HepG2 (cell line): Measurements from ENCODE around the gene OR1F1. TPM values are rescaled to one million over a fixed set of nuclear protein-coding genes. Genes with fewer than 3 reads are reported as not detected.

ENCODE experiments used
- CCDC6 ChIP-seq: sonication (generic); formaldehyde crosslinking; IDR thresholded peaks from 2 replicates; pipeline ENCODE4 v1.8.1; 2022; ENCODE audit warnings: mild to moderate bottlenecking, missing genetic modification reagents, moderate library complexity
- ETV5 ChIP-seq: IDR thresholded peaks from 2 replicates; pipeline ENCODE4 v1.6.1; 2018; ENCODE audit warnings: missing biosample characterization, missing genetic modification reagents, inconsistent platforms, borderline replicate concordance
- RNF2 ChIP-seq: fragments of 450-650 bp; conservative IDR thresholded peaks from 2 replicates; pipeline ENCODE4 v1.6.1; 2016; ENCODE audit warnings: low read depth
- TARDBP ChIP-seq: sonication (generic); formaldehyde crosslinking; IDR thresholded peaks from 2 replicates; pipeline ENCODE4 v1.8.0; 2022; ENCODE audit warnings: mild to moderate bottlenecking, missing genetic modification reagents
- TOPORS ChIP-seq: sonication (generic); formaldehyde crosslinking; IDR thresholded peaks from 2 replicates; pipeline ENCODE4 v1.8.0; 2023; ENCODE audit warnings: mild to moderate bottlenecking, missing genetic modification reagents
- ZNF589 ChIP-seq: sonication (generic); formaldehyde crosslinking; conservative IDR thresholded peaks from 2 replicates; pipeline ENCODE4 v1.8.0; 2022; ENCODE audit warnings: mild to moderate bottlenecking, moderate library complexity, missing genetic modification reagents
- ZNF713 ChIP-seq: sonication (generic); formaldehyde crosslinking; IDR thresholded peaks from 2 replicates; pipeline ENCODE4 v1.4.0; 2020; ENCODE audit warnings: mild to moderate bottlenecking, missing genetic modification reagents
- polyA plus RNA-seq, 8 experiments: library from polyadenylated mRNA; depleted of rRNA in 3 of 8; stranded (reverse) in 7 of 8; unstranded in 1 of 8; fragments of >200 nt; fragmentation: Illumina TruSeq in 4 of 8; extraction: Trizol in 4 of 8; gene quantifications; 2 replicates each; pipeline versions ENCODE4 v1.2.1 to v1.2.3, GENCODE V29; 2011 to 2016; ENCODE audit warnings: low read depth in 4 of 8, missing spikeins in 1 of 8, mixed read lengths in 1 of 8; ENCODE audit not compliant: insufficient read depth in 1 of 8
- total RNA-seq, 5 experiments: library from RNA; depleted of rRNA; stranded (reverse); fragments of >200 nt; fragmentation: Illumina TruSeq; extraction: Trizol; gene quantifications; 2 replicates each; pipeline ENCODE4 v1.2.3, GENCODE V29; 2016; ENCODE audit warnings: low read depth in 1 of 5
- TF ChIP-seq, protein P1 (sequence below): sonication (generic); formaldehyde crosslinking; IDR thresholded peaks from 2 replicates; pipeline ENCODE4 v1.4.0; 2020; ENCODE audit warnings: missing genetic modification reagents
- TF ChIP-seq, protein P2 (sequence below): sonication (generic); formaldehyde crosslinking; IDR thresholded peaks from 2 replicates; pipeline ENCODE4 v1.4.0; 2020; ENCODE audit warnings: missing genetic modification reagents, borderline replicate concordance
- TF ChIP-seq, protein P3 (sequence below): sonication (generic); formaldehyde crosslinking; IDR thresholded peaks from 2 replicates; pipeline ENCODE4 v1.4.0; 2020; ENCODE audit warnings: missing genetic modification reagents, mild to moderate bottlenecking, borderline replicate concordance
- TF ChIP-seq, protein P4 (sequence below), 2 experiments: fragments of 450-650 bp in 1 of 2; sonication (generic) in 1 of 2; formaldehyde crosslinking in 1 of 2; IDR thresholded peaks; 2 replicates each; pipeline versions ENCODE4 v1.6.1 to v1.8.0; 2016 to 2022; ENCODE audit warnings: antibody characterized with exemption in 1 of 2, mild to moderate bottlenecking in 1 of 2, missing genetic modification reagents in 1 of 2

OR1F1 gene
- total and polyA plus RNA-seq, 2 of the 13 experiments (the other 11 are each of a cell fraction or from before 2014, with no cell fraction given) = 0.90 TPM; not detected in 1

DNA sequence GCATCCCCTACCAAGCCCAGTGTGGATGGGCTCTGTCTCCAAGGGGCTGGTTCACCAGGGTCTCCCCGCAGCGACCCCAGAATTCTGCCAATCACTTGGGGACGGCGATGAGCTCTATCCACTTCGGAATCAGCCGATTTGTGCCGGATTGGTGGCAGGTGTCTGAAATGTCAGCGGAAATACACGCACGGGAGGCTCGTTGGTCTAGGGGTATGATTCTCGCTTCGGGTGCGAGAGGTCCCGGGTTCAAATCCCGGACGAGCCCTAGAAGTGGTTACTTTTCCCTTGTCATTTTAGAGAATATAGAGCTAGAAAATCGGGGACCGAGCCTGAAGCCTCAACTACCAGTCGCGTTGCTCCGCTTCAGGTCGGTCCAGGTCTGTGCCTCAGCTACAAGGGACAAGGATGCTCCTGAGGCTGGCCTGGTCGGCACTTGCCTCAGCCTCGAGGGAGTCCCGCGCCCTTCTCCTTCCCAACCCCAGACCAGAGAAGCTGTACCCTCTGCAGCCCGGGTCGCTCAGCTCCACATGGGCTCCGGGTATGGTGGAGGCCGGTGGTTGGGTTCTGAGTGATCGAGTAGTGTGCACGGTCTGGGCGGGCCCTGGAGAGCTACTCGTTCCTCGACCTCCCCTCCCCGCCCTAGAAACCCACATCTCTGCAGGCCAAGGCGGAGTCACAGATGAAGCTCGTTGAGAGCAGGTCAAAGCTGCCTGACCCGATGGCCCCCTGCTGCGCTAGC lies 16.0 kb upstream of the OR1F1 start (continued):
- no peak for TF ChIP-seq ZNF589 (CRISPR knock-in tag)
- TF ChIP-seq TARDBP = no peak
- TF ChIP-seq CCDC6 (CRISPR knock-in tag) = no peak
- TF ChIP-seq, protein P1, sequence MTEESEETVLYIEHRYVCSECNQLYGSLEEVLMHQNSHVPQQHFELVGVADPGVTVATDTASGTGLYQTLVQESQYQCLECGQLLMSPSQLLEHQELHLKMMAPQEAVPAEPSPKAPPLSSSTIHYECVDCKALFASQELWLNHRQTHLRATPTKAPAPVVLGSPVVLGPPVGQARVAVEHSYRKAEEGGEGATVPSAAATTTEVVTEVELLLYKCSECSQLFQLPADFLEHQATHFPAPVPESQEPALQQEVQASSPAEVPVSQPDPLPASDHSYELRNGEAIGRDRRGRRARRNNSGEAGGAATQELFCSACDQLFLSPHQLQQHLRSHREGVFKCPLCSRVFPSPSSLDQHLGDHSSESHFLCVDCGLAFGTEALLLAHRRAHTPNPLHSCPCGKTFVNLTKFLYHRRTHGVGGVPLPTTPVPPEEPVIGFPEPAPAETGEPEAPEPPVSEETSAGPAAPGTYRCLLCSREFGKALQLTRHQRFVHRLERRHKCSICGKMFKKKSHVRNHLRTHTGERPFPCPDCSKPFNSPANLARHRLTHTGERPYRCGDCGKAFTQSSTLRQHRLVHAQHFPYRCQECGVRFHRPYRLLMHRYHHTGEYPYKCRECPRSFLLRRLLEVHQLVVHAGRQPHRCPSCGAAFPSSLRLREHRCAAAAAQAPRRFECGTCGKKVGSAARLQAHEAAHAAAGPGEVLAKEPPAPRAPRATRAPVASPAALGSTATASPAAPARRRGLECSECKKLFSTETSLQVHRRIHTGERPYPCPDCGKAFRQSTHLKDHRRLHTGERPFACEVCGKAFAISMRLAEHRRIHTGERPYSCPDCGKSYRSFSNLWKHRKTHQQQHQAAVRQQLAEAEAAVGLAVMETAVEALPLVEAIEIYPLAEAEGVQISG (CRISPR knock-in tag) = 0 out of 2 replicates have a peak, but pooled peaks have one; percentile 35
- TF ChIP-seq TOPORS (CRISPR knock-in tag) = no peak
- TF ChIP-seq, protein P2, sequence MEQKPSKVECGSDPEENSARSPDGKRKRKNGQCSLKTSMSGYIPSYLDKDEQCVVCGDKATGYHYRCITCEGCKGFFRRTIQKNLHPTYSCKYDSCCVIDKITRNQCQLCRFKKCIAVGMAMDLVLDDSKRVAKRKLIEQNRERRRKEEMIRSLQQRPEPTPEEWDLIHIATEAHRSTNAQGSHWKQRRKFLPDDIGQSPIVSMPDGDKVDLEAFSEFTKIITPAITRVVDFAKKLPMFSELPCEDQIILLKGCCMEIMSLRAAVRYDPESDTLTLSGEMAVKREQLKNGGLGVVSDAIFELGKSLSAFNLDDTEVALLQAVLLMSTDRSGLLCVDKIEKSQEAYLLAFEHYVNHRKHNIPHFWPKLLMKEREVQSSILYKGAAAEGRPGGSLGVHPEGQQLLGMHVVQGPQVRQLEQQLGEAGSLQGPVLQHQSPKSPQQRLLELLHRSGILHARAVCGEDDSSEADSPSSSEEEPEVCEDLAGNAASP (CRISPR knock-in tag) = no peak
- TF ChIP-seq, protein P3, sequence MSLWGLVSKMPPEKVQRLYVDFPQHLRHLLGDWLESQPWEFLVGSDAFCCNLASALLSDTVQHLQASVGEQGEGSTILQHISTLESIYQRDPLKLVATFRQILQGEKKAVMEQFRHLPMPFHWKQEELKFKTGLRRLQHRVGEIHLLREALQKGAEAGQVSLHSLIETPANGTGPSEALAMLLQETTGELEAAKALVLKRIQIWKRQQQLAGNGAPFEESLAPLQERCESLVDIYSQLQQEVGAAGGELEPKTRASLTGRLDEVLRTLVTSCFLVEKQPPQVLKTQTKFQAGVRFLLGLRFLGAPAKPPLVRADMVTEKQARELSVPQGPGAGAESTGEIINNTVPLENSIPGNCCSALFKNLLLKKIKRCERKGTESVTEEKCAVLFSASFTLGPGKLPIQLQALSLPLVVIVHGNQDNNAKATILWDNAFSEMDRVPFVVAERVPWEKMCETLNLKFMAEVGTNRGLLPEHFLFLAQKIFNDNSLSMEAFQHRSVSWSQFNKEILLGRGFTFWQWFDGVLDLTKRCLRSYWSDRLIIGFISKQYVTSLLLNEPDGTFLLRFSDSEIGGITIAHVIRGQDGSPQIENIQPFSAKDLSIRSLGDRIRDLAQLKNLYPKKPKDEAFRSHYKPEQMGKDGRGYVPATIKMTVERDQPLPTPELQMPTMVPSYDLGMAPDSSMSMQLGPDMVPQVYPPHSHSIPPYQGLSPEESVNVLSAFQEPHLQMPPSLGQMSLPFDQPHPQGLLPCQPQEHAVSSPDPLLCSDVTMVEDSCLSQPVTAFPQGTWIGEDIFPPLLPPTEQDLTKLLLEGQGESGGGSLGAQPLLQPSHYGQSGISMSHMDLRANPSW = no peak
- 0 out of 2 replicates have a peak, but pooled peaks have one; percentile 31 for TF ChIP-seq RNF2
- peak; percentile 14; the same call in 1 of the 2 replicates for TF ChIP-seq ETV5
- no peak for TF ChIP-seq ZNF713 (CRISPR knock-in tag)
- TF ChIP-seq, protein P4, sequence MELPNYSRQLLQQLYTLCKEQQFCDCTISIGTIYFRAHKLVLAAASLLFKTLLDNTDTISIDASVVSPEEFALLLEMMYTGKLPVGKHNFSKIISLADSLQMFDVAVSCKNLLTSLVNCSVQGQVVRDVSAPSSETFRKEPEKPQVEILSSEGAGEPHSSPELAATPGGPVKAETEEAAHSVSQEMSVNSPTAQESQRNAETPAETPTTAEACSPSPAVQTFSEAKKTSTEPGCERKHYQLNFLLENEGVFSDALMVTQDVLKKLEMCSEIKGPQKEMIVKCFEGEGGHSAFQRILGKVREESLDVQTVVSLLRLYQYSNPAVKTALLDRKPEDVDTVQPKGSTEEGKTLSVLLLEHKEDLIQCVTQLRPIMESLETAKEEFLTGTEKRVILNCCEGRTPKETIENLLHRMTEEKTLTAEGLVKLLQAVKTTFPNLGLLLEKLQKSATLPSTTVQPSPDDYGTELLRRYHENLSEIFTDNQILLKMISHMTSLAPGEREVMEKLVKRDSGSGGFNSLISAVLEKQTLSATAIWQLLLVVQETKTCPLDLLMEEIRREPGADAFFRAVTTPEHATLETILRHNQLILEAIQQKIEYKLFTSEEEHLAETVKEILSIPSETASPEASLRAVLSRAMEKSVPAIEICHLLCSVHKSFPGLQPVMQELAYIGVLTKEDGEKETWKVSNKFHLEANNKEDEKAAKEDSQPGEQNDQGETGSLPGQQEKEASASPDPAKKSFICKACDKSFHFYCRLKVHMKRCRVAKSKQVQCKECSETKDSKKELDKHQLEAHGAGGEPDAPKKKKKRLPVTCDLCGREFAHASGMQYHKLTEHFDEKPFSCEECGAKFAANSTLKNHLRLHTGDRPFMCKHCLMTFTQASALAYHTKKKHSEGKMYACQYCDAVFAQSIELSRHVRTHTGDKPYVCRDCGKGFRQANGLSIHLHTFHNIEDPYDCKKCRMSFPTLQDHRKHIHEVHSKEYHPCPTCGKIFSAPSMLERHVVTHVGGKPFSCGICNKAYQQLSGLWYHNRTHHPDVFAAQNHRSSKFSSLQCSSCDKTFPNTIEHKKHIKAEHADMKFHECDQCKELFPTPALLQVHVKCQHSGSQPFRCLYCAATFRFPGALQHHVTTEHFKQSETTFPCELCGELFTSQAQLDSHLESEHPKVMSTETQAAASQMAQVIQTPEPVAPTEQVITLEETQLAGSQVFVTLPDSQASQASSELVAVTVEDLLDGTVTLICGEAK (IDR thresholded peaks at IDR 0.05) = no peak
- TF ChIP-seq, protein P4 (CRISPR knock-in tag; IDR thresholded peaks at IDR 0.05) = no peak; the same call in 1 of the 2 replicates
